H1 (cell line): Measurements from ENCODE around the gene SLC25A21. TPM values are rescaled to one million over a fixed set of nuclear protein-coding genes. Genes with fewer than 3 reads are reported as not detected.

Experiments used
- CTCF ChIA-PET: fragments of 300-600 bp; sonication (Branson Sonifier 250); formaldehyde crosslinking; loops from one replicate; lab custom pipeline; 2021; ENCODE audit not compliant: partially characterized antibody; lab: Charles Lee
- POLR2A ChIA-PET: fragments of 300-600 bp; sonication (Branson Sonifier 250); formaldehyde crosslinking; loops from one replicate; lab custom pipeline; 2021; ENCODE audit warnings: inconsistent platforms; ENCODE audit not compliant: partially characterized antibody; lab: Charles Lee
- DNase-seq, 2 experiments: peaks; one replicate each; pipeline versions ENCODE4 v3.0.0 to v3.0.0-alpha.2; 2010 to 2022; ENCODE audit warnings: low spot score in 2 of 2, low read depth in 1 of 2, mixed read lengths in 1 of 2
- FAIRE-seq: peaks from 2 replicates; lab custom pipeline; 2011; peaks lifted over from hg19 to GRCh38; lab: Jason Lieb, UNC
- H2AFZ ChIP-seq: 2 replicates; pipeline ENCODE4 v1.8.1; 2012; ENCODE audit warnings: low read length, inconsistent platforms
- H2AK5ac ChIP-seq: 2 replicates; pipeline ENCODE4 v1.6.1; 2013; ENCODE audit warnings: low read depth, low read length
- H2BK120ac ChIP-seq: replicated peaks from 2 replicates; pipeline ENCODE3; 2013; ENCODE audit warnings: low read depth, low read length, inconsistent platforms
- H2BK12ac ChIP-seq: 2 replicates; pipeline ENCODE4 v1.6.1; 2013; ENCODE audit warnings: low read depth, low read length
- H2BK15ac ChIP-seq: 2 replicates; pipeline ENCODE4 v1.6.1; 2013; ENCODE audit warnings: low read length
- H2BK20ac ChIP-seq: 2 replicates; pipeline ENCODE4 v1.6.1; 2013; ENCODE audit warnings: low read length
- H2BK5ac ChIP-seq: 2 replicates; pipeline ENCODE4 v1.6.1; 2013; ENCODE audit warnings: low read depth, low read length
- H3K14ac ChIP-seq: 2 replicates; pipeline ENCODE4 v1.6.1; 2013; ENCODE audit warnings: inconsistent platforms; ENCODE audit not compliant: insufficient read length
- H3K18ac ChIP-seq: 2 replicates; pipeline ENCODE4 v1.6.1; 2013; ENCODE audit warnings: low read length; ENCODE audit errors: extremely low read depth
- H3K23ac ChIP-seq: 2 replicates; pipeline ENCODE4 v1.6.1; 2013; ENCODE audit warnings: inconsistent platforms; ENCODE audit not compliant: insufficient read length
- H3K23me2 ChIP-seq: 2 replicates; pipeline ENCODE4 v1.6.1; 2013; ENCODE audit warnings: low read depth, low read length
- H3K27ac ChIP-seq: 2 replicates; pipeline ENCODE4 v1.6.1; 2011; ENCODE audit warnings: low read depth, low read length, inconsistent platforms
- H3K27me3 ChIP-seq, 4 experiments: replicated peaks in 1 of 4; 1 replicate in 1 of 4; 2 replicates in 3 of 4; pipeline versions ENCODE4 v1.6.1 to v1.8.1; 2011 to 2013; ENCODE audit warnings: low read length in 3 of 4, mild to moderate bottlenecking in 3 of 4, inconsistent platforms in 2 of 4, mixed read lengths in 2 of 4, moderate library complexity in 1 of 4; ENCODE audit not compliant: control insufficient read depth in 3 of 4, insufficient read depth in 3 of 4; ENCODE audit errors: extremely low read depth in 1 of 4
- H3K36me3 ChIP-seq, 4 experiments: 2 replicates each; pipeline versions ENCODE4 v1.6.1 to v1.8.1; 2011 to 2013; ENCODE audit warnings: mild to moderate bottlenecking in 4 of 4, low read length in 3 of 4, moderate library complexity in 2 of 4, control low read depth in 1 of 4, inconsistent platforms in 1 of 4; ENCODE audit not compliant: insufficient read depth in 4 of 4, control insufficient read depth in 2 of 4
- H3K4ac ChIP-seq: replicated peaks from 2 replicates; pipeline ENCODE3; 2013; ENCODE audit warnings: low read length, low read depth, mixed read lengths, inconsistent platforms; ENCODE audit not compliant: insufficient read length
- H3K4me1 ChIP-seq, 4 experiments: replicated peaks in 1 of 4; 1 replicate in 1 of 4; 2 replicates in 3 of 4; pipeline versions ENCODE4 v1.6.1 to v1.8.1; 2011 to 2013; ENCODE audit warnings: low read length in 3 of 4, inconsistent platforms in 2 of 4, mixed read lengths in 1 of 4; ENCODE audit not compliant: insufficient read depth in 4 of 4, control insufficient read depth in 3 of 4
- H3K4me2 ChIP-seq, 2 experiments: 2 replicates each; pipeline versions ENCODE4 v1.6.1 to v1.8.1; 2011 to 2013; ENCODE audit warnings: low read depth in 2 of 2, low read length in 2 of 2, control low read depth in 1 of 2, inconsistent platforms in 1 of 2, mild to moderate bottlenecking in 1 of 2; ENCODE audit not compliant: insufficient read depth in 1 of 2
- H3K4me3 ChIP-seq, 4 experiments: fragments of 200-600, 300-600 bp in 1 of 4; sonication (generic), shearing (Covaris generic), sonication (Bioruptor Twin) in 1 of 4; 2 replicates each; pipeline versions ENCODE4 v1.5.1 to v1.8.1; 2011 to 2016; ENCODE audit warnings: low read length in 4 of 4, low read depth in 3 of 4, control low read depth in 2 of 4, inconsistent platforms in 2 of 4, mild to moderate bottlenecking in 2 of 4, mixed read lengths in 1 of 4, moderate library complexity in 1 of 4; ENCODE audit not compliant: insufficient read depth in 2 of 4; ENCODE audit errors: extremely low read depth in 1 of 4
- H3K56ac ChIP-seq: replicated peaks from 2 replicates; pipeline ENCODE3; 2013; ENCODE audit warnings: low read depth, mild to moderate bottlenecking, mixed read lengths, low read length, inconsistent platforms; ENCODE audit not compliant: insufficient read length
- H3K79me1 ChIP-seq: 2 replicates; pipeline ENCODE4 v1.6.1; 2013; ENCODE audit warnings: low read depth, low read length, control low read depth
- H3K79me2 ChIP-seq, 2 experiments: 2 replicates each; pipeline versions ENCODE4 v1.6.1 to v1.8.1; 2012 to 2013; ENCODE audit warnings: low read length in 2 of 2, mild to moderate bottlenecking in 2 of 2, inconsistent platforms in 1 of 2; ENCODE audit not compliant: insufficient read depth in 2 of 2, control insufficient read depth in 1 of 2
- H3K9ac ChIP-seq, 4 experiments: replicated peaks in 1 of 4; 1 replicate in 1 of 4; 2 replicates in 3 of 4; pipeline versions ENCODE4 v1.6.1 to v1.8.1; 2011 to 2013; ENCODE audit warnings: low read depth in 3 of 4, low read length in 3 of 4, control low read depth in 2 of 4, mild to moderate bottlenecking in 2 of 4, moderate library complexity in 2 of 4, inconsistent platforms in 1 of 4; ENCODE audit errors: extremely low read depth in 1 of 4
- H3K9me3 ChIP-seq, 2 experiments: 2 replicates each; pipeline versions ENCODE4 v1.6.1 to v1.8.1; 2012 to 2013; ENCODE audit warnings: mild to moderate bottlenecking in 2 of 2, moderate library complexity in 2 of 2, control low read depth in 1 of 2, inconsistent platforms in 1 of 2, low read depth in 1 of 2, low read length in 1 of 2, mixed read lengths in 1 of 2; ENCODE audit not compliant: insufficient read depth in 2 of 2
- H4K20me1 ChIP-seq, 2 experiments: replicated peaks in 1 of 2; 2 replicates each; pipeline versions ENCODE3 to v1.8.1; 2011 to 2013; ENCODE audit warnings: inconsistent platforms in 2 of 2, low read length in 2 of 2, mild to moderate bottlenecking in 1 of 2; ENCODE audit not compliant: insufficient read depth in 2 of 2, control insufficient read depth in 1 of 2
- H4K5ac ChIP-seq: 2 replicates; pipeline ENCODE4 v1.6.1; 2013; ENCODE audit warnings: low read length, low read depth, mixed read lengths, inconsistent platforms; ENCODE audit not compliant: insufficient read length
- H4K8ac ChIP-seq: 2 replicates; pipeline ENCODE4 v1.8.0; 2013; ENCODE audit warnings: mild to moderate bottlenecking, moderate library complexity, low read length, inconsistent platforms; ENCODE audit not compliant: insufficient read depth; ENCODE audit errors: extremely low read depth
- H4K91ac ChIP-seq: replicated peaks from 2 replicates; pipeline ENCODE3; 2013; ENCODE audit warnings: low read length, mixed read lengths, inconsistent platforms; ENCODE audit not compliant: insufficient read length
- ATF2 ChIP-seq: IDR thresholded peaks from 2 replicates; pipeline ENCODE4 v1.6.1; 2012; ENCODE audit warnings: low read length, inconsistent platforms
- BRCA1 ChIP-seq: IDR thresholded peaks from 2 replicates; pipeline ENCODE4 v1.6.1; 2012; ENCODE audit warnings: low read depth, low read length, improper control_type of control experiment
- CHD1 ChIP-seq: IDR thresholded peaks from 2 replicates; pipeline ENCODE4 v1.6.1; 2012; ENCODE audit warnings: low read depth, low read length, improper control_type of control experiment
- CHD2 ChIP-seq: IDR thresholded peaks from 2 replicates; pipeline ENCODE4 v1.6.1; 2012; ENCODE audit warnings: low read length, improper control_type of control experiment
- CTBP2 ChIP-seq: IDR thresholded peaks from 2 replicates; pipeline ENCODE4 v1.7.0; 2011; ENCODE audit warnings: borderline replicate concordance, mild to moderate bottlenecking, moderate library complexity, mixed read lengths, low read length; ENCODE audit not compliant: insufficient read depth, insufficient read length
- GABPA ChIP-seq: IDR thresholded peaks from 2 replicates; pipeline ENCODE4 v1.6.1; 2011; ENCODE audit warnings: mild to moderate bottlenecking, low read length, moderate library complexity, borderline replicate concordance; ENCODE audit not compliant: insufficient read depth
- JUN ChIP-seq: IDR thresholded peaks from 2 replicates; pipeline ENCODE4 v1.6.1; 2011; ENCODE audit warnings: low read depth, mild to moderate bottlenecking, improper control_type of control experiment, low read length
- NRF1 ChIP-seq: IDR thresholded peaks from 2 replicates; pipeline ENCODE4 v1.6.1; 2011; ENCODE audit warnings: mild to moderate bottlenecking, low read depth, low read length, improper control_type of control experiment
- PHF8 ChIP-seq: fragments of 200-600 bp; sonication (generic); conservative IDR thresholded peaks from 2 replicates; pipeline ENCODE4 v1.7.1; 2012; ENCODE audit warnings: low read depth, mild to moderate bottlenecking, inconsistent platforms, low read length, moderate library complexity
- RAD21 ChIP-seq, 2 experiments: IDR thresholded peaks in 1 of 2; conservative IDR thresholded peaks in 1 of 2; 2 replicates each; pipeline ENCODE4 v1.6.1; 2011; ENCODE audit warnings: low read depth in 2 of 2, low read length in 2 of 2, improper control_type of control experiment in 1 of 2, inconsistent platforms in 1 of 2, mild to moderate bottlenecking in 1 of 2, moderate library complexity in 1 of 2
- RBBP5 ChIP-seq: IDR thresholded peaks from 2 replicates; pipeline ENCODE4 v1.7.1; 2012; ENCODE audit warnings: low read depth, mild to moderate bottlenecking, inconsistent platforms, low read length, moderate library complexity, borderline replicate concordance
- SIRT6 ChIP-seq: IDR thresholded peaks from one replicate; pipeline ENCODE4 v1.7.1; 2012; ENCODE audit warnings: low read length, inconsistent platforms
- TAF7 ChIP-seq: optimal IDR thresholded peaks from 2 replicates; pipeline ENCODE3; 2011; ENCODE audit warnings: low read depth, mild to moderate bottlenecking, inconsistent platforms, low read length, moderate library complexity, borderline replicate concordance
- WGBS, 2 experiments: shearing (Covaris generic) in 1 of 2; methylation state at CpG; one replicate each; pipeline versions ENCODE4 v1.1.6 to v1.1.7; 2013 to 2015; ENCODE audit warnings: low lambda C conversion rate in 2 of 2, mixed read lengths in 2 of 2, inconsistent platforms in 1 of 2, low coverage in 1 of 2, missing lambda C conversion rate in 1 of 2; ENCODE audit not compliant: insufficient replicate concordance in 2 of 2, insufficient coverage in 1 of 2, insufficient read length in 1 of 2; ENCODE audit errors: extremely low coverage in 1 of 2, missing lambda C conversion rate in 1 of 2; 5-methylcytosine and 5-hydroxymethylcytosine counted together
- polyA plus RNA-seq, 7 experiments: library from polyadenylated mRNA; depleted of rRNA in 3 of 7; stranded (reverse) in 5 of 7; unstranded in 2 of 7; fragments of >200 nt in 5 of 7; fragments of 200-250 nt in 2 of 7; gene quantifications; 1 replicate in 5 of 7; 2 replicates in 1 of 7; 4 replicates in 1 of 7; pipeline versions ENCODE4 v1.2.1 to v1.2.3, GENCODE V29; 2011 to 2013; ENCODE audit warnings: missing spikeins in 2 of 7, mixed read lengths in 2 of 7
- total RNA-seq: library from RNA; stranded (reverse); fragmentation: NEBNext Ultra II Directional; extraction: Animal tissue kit (Norgen Biotek cat#: 25700); gene quantifications from 2 replicates; pipeline ENCODE4 v1.2.1, GENCODE V29; 2021

SLC25A21 gene
- total and polyA plus RNA-seq, 2 of the 8 experiments (the other 6 are each of a cell fraction or from before 2014, with no cell fraction given), result 6.9 to 15.7 TPM

- WGBS, 2 experiments, result 91% methylated on average over 2 of the region's 2 CpGs; no CpG with 5 or more reads in 1 of the 2 experiments
- FAIRE-seq (no peak), DNase-seq (no peak)
- Histone ChIP-seq H3K4me2 (no peak overlapping the region), H4K5ac (no peak overlapping the region), H4K20me1 (no peaks in the 10 kb centered on the region), H3K18ac (no peak overlapping the region), H2BK12ac (no peak overlapping the region), H4K8ac (no peak overlapping the region), H3K27ac (no peak overlapping the region), H3K4me3 (no peak overlapping the region), H2BK120ac (no peak overlapping the region), H3K9me3 (no peaks in the 10 kb centered on the region), H2AFZ (no peak overlapping the region), H3K9ac (no peak overlapping the region), H3K27me3 (no peaks in the 10 kb centered on the region), H3K79me2 (no peaks in the 10 kb centered on the region), H3K56ac (no peak overlapping the region), H3K79me1 (no peaks in the 10 kb centered on the region), H2BK15ac (no peak overlapping the region), H2BK5ac (no peak overlapping the region), H2AK5ac (no peak overlapping the region), H3K36me3 (no peaks in the 10 kb centered on the region), H3K14ac (no peak overlapping the region), H3K4ac (no peak overlapping the region), H3K4me1 (0 out of 7 replicates have a peak, but pooled peaks cover 0 to 2% (median 0%) of the 10 kb centered on the region in 4 experiments), H2BK20ac (no peak overlapping the region), H3K23me2 (no peaks in the 10 kb centered on the region), H4K91ac (no peak overlapping the region), H3K23ac (no peak overlapping the region)
- ChIA-PET POLR2A (no interaction called here), CTCF (no interaction called here)
- TF ChIP-seq GABPA, result no peak
- no peak for TF ChIP-seq PHF8
- TF ChIP-seq SIRT6, result no peak
- no peak for TF ChIP-seq RAD21 (IDR thresholded peaks at IDR 0.05 in 1 of 2, conservative IDR thresholded peaks at IDR 0.05 in 1 of 2; ENCODE audit: low read depth in 2 of 2, low read length in 2 of 2)
- no peak for TF ChIP-seq ATF2
- no peak for TF ChIP-seq TAF7
- TF ChIP-seq CHD1, result no peak
- TF ChIP-seq BRCA1, result no peak
- no peak for TF ChIP-seq NRF1
- TF ChIP-seq RBBP5, result no peak
- no peak for TF ChIP-seq CHD2
- no peak for TF ChIP-seq JUN
- TF ChIP-seq CTBP2, result no peak
Observed at GRCh38 chr14:36916668-36917067, 255.7 kb downstream of the SLC25A21 start.
